ENCODE data around the gene ABCA13. TPM values are rescaled to one million over a fixed set of nuclear protein-coding genes. Genes with fewer than 3 reads are reported as not detected.
A peak's percentile ranks its signal among the peaks of the same experiment; 100 is the strongest.

ABCA13 gene
- total RNA-seq, 4 donors from 2014 or later = 0.38 to 9.8 (median 4.9) TPM

GRCh38 chr7:48300301-48300700, 129.0 kb downstream of the ABCA13 start:
- no peaks in the 10 kb centered on the region for H3K36me3 ChIP-seq
- TF ChIP-seq POLR2A (IDR thresholded peaks at IDR 0.05) (no peak), CTCF (IDR thresholded peaks at IDR 0.05) (no peak)
- WGBS, 2 donors = 65 to 68% methylated on average over 2 of the region's 2 CpGs
- H3K27ac ChIP-seq = no peak overlapping the region
- no peak overlapping the region for H3K4me3 ChIP-seq
- H3K27me3 ChIP-seq = no peaks in the 10 kb centered on the region
- H3K9me3 ChIP-seq = no peaks in the 10 kb centered on the region
- intact Hi-C loops (cut with DNase I) = no loop called here
- no peak for DNase-seq
- no peaks in the 10 kb centered on the region for H3K4me1 ChIP-seq

- Histone ChIP-seq H3K4me3 (no peak overlapping the region), H3K9me3 (no peaks in the 10 kb centered on the region), H3K4me1 (no peaks in the 10 kb centered on the region), H3K36me3 (no peaks in the 10 kb centered on the region), H3K27ac (no peak overlapping the region), H3K27me3 (no peaks in the 10 kb centered on the region)
- WGBS, 2 donors = 75 to 81% methylated on average over 3 of the region's 3 CpGs
- no peak for DNase-seq
- intact Hi-C loops (cut with DNase I) = no loop called here
- TF ChIP-seq CTCF (IDR thresholded peaks at IDR 0.05) = no peak
- TF ChIP-seq POLR2A (IDR thresholded peaks at IDR 0.05) = no peak
Measured at GRCh38 chr7:48301201-48301600, 129.9 kb downstream of the ABCA13 start.

- no peak for DNase-seq
- TF ChIP-seq CTCF (IDR thresholded peaks at IDR 0.05) = no peak
- peaks cover 0 to 13% (median 0%) of the 10 kb centered on the region in 3 donors for H3K4me1 ChIP-seq
- H3K4me3 ChIP-seq = no peak overlapping the region
- H3K27me3 ChIP-seq = no peaks in the 10 kb centered on the region
- 82 to 93% methylated on average over 1 of the region's 1 CpG for WGBS, 2 donors
- intact Hi-C loops (cut with DNase I) = no loop called here
- H3K27ac ChIP-seq = no peak overlapping the region
- H3K9me3 ChIP-seq = no peaks in the 10 kb centered on the region
- H3K36me3 ChIP-seq = no peaks in the 10 kb centered on the region
Measured at GRCh38 chr7:48304641-48305040, 133.4 kb downstream of the ABCA13 start.

GRCh38 chr7:48305661-48306060, 134.4 kb downstream of the ABCA13 start:
- no peak for DNase-seq
- intact Hi-C loops (cut with DNase I) = no loop called here
- Histone ChIP-seq H3K36me3 (no peaks in the 10 kb centered on the region), H3K9me3 (no peaks in the 10 kb centered on the region), H3K4me1 (peaks cover 0 to 13% (median 0%) of the 10 kb centered on the region in 3 donors), H3K4me3 (no peak overlapping the region), H3K27me3 (no peaks in the 10 kb centered on the region), H3K27ac (no peak overlapping the region)
- 76 to 85% methylated on average over 5 of the region's 5 CpGs for WGBS, 2 donors
- TF ChIP-seq CTCF (IDR thresholded peaks at IDR 0.05) = no peak
- no peak for TF ChIP-seq POLR2A (IDR thresholded peaks at IDR 0.05)

- no peaks in the 10 kb centered on the region for H3K36me3 ChIP-seq
- TF ChIP-seq POLR2A (IDR thresholded peaks at IDR 0.05) = no peak
- no peak for TF ChIP-seq CTCF (IDR thresholded peaks at IDR 0.05)
- peak overlapping the region; percentile 39 to 69 (median 62) for H3K27ac ChIP-seq
- intact Hi-C loops (cut with DNase I) = no loop called here
- H3K4me1 ChIP-seq = peaks cover 0 to 13% (median 0%) of the 10 kb centered on the region in 3 donors
- H3K4me3 ChIP-seq = no peak overlapping the region
- no peaks in the 10 kb centered on the region for H3K9me3 ChIP-seq
- DNase-seq = no peak
- WGBS, 2 donors = 46 to 52% methylated on average over 4 of the region's 4 CpGs
- H3K27me3 ChIP-seq = no peaks in the 10 kb centered on the region
Measured at GRCh38 chr7:48307041-48307714, 135.9 kb downstream of the ABCA13 start.
